HG03521 (cell line): ENCODE data around the gene SCAMP3.

Experiments used
- ATAC-seq: cut with Tn5 transposase; IDR thresholded peaks from one replicate; pipeline ENCODE4 v1.9.1; 2021; ENCODE audit warnings: mild to moderate bottlenecking, moderate library complexity; ENCODE audit not compliant: unreplicated experiment

The SCAMP3 gene

DNA sequence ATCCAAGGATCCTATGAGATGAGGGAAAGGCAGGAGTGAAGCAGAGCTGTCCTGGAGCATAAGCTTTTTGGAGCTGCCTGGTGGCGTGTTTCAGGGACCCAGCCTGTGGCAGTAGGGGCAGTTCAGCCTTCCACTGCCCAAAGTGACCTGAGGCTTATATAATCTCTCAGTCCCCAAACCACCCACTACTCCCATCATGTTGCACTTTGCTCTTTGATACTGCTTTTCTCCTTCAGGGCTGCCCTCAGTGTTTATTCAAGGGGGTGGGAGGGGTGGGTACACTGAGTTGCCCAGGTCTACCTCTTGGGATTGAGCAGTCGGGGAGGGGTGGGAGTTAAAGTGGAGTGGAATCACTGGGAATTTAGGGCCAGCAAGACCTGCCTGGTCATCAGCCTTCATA is 24.4 kb upstream of the SCAMP3 start:
- no peak for ATAC-seq

DNA sequence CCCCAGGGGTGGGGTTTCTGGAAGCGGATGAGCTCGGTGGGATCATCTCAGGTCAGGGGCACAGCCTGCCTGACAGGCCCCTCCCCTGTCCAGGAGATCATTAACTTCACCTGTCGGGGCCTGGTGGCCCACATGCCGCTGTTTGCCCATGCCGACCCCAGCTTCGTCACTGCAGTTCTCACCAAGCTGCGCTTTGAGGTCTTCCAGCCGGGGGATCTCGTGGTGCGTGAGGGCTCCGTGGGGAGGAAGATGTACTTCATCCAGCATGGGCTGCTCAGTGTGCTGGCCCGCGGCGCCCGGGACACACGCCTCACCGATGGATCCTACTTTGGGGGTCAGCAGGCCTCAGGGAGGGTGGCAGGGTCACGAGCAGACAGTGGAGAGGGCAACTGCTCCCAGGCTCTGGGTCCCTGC is 23.5 kb upstream of the SCAMP3 start:
- no peak for ATAC-seq

DNA sequence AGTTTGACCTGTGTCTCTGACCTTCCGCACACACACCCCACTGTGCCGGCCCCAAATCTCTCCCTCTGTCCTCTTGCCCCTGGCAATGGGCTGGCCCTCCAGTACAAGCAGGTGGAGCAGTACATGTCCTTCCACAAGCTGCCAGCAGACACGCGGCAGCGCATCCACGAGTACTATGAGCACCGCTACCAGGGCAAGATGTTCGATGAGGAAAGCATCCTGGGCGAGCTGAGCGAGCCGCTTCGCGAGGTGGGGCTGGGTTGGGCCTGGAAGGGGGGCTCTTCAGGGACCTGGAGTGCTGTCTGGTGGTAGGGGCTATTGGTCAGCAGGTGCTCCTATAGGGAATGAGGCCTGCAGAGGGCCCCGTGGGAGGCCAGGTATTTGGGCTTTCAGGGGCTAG is 22.9 kb upstream of the SCAMP3 start:
- no peak for ATAC-seq

DNA sequence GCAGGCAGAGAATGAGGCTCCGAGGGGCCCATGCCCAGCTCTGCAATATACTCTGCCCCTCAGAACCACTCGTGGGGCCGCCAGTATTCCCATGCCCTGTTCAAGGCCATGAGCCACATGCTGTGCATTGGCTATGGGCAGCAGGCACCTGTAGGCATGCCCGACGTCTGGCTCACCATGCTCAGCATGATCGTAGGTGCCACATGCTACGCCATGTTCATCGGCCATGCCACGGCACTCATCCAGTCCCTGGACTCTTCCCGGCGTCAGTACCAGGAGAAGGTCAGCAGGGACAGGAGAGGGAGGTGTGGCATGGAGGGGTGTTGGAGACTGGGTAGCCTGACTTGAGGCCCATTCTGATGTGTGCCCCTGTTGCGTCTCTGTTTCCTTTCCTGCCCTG is 22.3 kb upstream of the SCAMP3 start:
- ATAC-seq: no peak

DNA sequence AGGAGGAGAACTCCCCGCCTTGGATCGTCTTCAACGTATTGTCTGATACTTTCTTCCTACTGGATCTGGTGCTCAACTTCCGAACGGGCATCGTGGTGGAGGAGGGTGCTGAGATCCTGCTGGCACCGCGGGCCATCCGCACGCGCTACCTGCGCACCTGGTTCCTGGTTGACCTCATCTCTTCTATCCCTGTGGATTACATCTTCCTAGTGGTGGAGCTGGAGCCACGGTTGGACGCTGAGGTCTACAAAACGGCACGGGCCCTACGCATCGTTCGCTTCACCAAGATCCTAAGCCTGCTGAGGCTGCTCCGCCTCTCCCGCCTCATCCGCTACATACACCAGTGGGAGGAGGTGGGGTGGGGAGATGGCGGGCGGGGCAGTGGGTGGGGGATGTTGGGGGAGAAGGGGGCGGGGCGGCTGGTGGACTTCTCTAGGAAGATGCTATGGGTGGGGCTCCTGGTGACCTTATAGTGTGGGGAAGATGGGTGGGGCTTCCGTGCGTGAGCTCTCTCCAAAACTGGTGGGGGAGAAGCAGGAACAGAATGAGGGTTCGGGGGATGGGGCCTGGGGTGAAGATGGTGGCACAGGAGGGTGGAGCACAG is 20.4 kb upstream of the SCAMP3 start:
- no peak for ATAC-seq

DNA sequence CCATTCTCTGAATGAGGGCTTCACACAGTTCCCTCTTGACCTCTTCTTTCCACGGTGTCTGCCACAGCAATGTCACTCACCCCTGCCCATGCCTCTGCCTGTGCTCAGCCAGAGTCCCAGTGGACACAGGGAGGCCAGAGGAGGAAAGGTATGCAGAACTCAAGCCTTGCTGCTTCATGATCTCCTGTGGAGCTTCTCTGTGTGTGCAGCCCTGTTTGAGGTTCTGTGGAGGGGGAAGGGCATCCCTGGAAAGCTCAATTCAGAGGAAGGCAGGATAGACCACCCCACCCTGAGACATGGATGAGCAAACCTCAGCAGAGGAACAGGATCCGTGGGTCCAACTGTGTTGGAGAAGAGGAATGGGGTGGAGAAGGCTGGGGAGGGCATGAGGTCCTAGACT is 17.1 kb upstream of the SCAMP3 start:
- no peak for ATAC-seq

DNA sequence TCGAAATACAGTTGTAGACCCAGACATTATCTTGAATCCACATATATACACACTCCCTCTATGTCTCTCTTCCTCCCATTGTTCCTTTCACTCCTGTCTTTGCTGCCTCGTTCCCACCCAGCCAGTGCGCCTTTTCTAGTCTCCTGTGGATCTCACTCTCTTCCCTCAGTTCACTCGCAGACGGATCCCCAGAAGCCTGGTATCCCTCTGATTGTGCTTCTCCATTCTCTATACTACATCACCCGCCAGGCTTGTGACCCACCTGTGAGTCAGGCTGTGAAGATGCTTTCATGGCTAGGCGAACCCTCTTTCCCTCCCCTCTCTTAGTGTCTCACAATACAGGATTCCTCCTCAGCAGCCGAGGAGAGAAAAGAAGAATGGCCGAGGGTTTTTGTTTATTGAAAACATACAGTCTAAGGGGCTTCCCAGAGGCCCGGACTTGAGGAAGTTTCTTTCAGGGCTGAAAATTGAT is 16.6 kb upstream of the SCAMP3 start:
- ATAC-seq: no peak

DNA sequence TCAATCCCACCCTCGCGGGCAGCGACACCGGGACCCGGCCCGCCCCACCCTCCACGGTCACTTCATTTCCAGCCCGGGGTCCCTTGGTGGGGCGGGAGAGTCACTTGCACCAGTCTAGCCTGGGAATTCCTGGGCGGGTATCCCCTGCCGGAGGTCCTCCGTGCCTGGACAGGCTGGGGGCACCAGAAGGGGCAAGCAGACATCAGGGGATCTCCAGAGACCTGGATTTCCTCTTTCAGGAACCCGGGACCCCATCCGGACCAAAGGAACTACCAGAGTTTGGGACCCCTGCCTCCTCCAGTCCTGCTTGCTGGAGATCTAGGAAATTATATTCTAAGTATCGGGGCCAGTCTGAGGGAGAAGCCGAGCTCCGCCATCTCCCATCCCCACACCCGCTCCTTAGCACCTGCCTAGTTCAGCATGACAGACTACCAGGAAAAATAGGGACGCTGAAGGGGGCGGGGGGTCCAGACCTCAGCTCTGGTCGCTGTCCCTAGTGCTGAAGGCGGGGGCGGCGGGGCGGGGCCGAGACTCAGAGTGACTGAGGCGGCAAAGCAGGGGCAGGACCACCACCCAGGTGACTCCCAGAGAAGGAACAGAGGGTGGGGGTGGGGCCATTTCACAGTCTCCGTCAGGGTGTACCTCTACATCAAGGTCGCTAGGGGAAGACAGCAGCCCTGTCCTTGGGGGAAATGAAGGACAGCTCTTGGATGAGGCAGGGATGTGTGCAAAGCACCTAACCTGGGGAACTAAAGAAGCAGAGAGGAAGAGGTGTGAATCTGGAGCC is 15.9 kb upstream of the SCAMP3 start:
- no peak for ATAC-seq

DNA sequence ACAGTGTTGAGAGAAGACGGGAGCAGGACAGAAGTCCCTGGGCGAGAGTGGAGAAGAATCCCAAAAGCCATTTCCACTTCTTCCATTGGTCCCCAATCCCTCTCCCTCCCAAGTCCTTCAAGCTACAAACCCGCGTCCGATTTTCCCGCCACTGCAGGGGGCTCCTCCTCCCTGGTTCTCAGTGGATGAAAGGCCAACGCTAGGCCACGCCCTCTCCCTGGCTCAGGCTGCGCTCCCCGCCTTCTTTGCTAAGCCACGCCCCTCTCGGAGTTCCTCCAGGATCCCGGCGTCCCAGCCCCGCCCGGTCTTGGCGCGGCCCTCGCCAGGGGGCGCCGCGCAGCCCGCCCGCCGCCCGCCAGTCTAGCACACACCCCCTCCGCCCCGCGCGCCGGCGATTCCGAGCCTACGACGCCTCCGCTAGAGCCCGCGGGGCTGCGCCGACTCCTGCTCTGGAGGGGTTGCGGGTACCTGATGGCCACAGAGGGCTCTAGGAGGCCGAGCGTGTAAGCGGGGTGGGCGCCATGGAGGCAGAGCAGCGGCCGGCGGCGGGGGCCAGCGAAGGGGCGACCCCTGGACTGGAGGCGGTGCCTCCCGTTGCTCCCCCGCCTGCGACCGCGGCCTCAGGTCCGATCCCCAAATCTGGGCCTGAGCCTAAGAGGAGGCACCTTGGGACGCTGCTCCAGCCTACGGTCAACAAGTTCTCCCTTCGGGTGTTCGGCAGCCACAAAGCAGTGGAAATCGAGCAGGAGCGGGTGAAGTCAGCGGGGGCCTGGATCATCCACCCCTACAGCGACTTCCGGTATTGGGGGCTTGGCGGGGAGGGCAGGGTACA is 15.1 kb upstream of the SCAMP3 start, which contains the start of gene HCN3:
TSS of gene HCN3 (plus strand) at position 394 of the 832 bp plus-strand sequence. CDS start at position 522, 128 bp downstream.
- peak; percentile 65 for ATAC-seq

DNA sequence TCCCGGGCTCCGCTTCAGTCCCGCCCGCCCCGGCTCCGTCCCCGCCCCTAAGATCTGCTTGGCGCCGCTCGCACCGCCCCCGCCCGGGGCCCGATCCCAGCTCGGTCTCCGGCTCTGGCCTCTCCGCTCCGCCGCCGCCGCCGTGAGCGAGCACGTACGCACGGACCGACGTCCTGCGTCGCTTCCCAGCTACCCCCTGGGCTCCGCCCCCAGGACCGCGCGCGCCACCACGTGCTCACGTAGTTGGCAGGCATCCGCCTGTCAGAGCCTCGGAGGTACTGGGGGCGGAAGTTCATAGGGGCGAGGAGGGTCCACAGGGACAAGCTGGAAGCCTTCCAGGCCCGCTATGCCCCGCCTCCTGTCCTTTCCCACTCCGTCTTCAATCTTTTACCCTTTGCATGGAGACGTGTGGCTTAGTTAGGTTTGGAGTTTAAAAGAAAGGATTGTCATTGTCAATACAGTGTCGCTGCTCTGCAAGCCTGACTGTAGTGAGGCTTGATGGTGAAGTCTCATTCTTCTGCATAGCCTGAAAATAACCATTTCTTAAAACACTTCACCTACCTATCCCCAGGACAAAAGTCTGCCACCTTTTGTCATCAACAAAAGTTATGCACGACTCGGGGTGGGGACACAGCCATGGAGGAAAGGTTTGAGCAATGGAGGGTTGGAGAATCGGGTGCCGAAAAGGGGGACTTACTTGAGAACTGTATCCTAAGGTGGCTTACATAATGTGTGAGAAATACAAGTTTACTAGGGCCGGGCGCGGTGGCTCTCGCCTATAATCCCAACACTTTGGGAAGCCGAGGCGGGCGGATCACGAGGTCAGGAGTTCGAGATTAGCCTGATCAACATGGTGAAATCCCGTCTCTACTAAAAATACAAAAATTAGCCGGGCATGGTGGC is 11.4 kb upstream of the SCAMP3 start, which contains the start of gene CLK2:
TSS of gene CLK2 (minus strand) at position 162 of the 903 bp plus-strand sequence. CDS start 2,527 bp downstream, outside the sequence.
- ATAC-seq: peak; percentile 84

DNA sequence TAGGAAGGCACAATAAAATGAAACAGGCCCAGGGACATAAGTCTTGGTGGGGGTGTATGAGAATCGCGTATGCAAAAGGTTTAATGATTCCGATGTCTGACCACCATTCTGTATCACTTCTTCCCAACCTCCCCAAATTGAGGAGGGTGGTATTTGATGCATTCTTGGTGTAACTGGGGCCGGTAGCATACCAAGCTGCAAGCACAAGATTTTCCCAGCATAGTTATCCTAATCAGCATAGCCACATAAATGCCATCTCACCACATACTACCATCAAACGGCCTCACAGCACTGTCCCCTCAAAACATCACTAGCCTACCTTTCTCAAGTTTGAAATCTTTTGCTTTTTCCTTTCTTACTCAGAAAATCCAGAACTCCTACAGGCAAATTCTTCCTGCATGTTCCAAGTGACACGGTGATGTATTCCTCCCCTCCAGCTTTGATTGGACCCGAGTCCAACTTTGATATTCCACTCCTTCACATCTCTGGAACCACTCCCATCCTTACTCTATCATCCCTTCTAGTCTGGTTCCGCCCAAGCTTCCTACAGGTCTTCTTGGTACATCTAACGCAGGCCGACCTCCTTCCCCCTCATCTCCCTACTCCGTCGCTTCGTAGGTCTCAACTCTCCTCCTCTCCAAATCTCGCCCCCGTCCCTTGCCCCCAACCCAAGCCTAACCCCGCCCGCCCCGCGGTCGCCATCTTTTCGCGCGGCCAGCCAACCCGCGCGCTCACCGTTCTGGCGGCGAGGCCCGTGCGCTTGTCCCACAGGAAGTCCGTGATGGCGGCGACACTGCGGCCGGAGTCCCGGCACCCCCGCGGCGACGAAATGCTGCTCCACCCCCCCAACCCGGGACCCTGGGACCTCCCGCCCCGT is 10.5 kb upstream of the SCAMP3 start:
- peak; percentile 25 for ATAC-seq

DNA sequence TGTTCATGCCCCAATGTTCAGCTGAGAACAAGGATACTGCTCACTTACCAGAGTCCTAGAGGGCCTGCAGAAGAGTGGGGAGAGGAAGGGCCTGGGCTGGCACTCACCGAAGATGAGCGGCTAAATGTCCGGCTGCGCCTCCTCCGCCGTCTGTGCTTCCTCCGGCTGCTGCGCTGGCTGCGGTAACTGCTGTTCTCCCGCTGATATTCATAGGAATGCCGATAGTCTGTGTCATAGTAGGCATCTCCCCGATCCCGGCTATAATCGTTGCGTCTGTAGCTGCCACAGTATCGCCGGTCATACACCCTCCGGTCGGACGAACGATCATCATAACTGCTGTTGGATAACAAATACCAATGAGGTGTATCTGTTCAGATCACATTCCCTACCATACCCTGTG is 7.2 kb upstream of the SCAMP3 start:
- ATAC-seq: no peak

DNA sequence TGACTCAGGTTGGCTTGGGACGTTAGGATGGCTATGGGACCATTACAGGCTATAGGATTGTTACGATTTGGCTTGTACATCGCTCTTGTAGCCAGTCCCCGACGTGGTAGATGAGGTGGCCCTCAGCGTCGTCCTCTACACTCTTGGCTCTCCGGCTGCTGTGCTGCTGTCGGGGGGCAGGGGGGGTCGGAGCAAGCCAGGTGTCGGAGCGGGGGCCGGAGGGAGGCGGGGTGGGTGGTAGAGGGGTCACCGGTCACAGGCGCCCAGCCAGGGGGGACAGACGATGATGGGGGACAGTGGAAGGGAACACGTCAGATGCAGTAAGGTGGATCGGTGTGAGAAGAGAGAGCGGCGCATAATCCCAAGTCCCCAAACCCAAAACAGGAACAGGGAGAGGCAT is 6.5 kb upstream of the SCAMP3 start:
- ATAC-seq: no peak

DNA sequence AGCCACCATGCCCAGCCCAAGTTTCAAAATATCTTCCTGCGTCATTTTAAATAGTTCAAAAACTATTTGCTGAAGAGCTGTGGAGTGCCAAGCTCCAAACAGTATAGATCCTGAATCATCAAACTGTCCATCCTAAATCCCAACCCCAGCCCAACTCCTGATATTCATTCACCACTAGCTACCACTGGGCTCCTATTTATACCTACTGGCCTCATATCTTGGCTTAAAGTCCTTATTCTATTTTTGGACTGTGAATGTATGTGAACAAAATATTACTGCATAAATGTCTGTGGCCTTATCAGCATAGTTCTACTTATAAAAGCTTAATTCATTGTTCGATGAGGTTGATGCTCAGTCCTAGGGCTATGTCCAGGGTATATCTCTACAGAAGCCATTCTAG is 5.2 kb upstream of the SCAMP3 start:
- no peak for ATAC-seq

DNA sequence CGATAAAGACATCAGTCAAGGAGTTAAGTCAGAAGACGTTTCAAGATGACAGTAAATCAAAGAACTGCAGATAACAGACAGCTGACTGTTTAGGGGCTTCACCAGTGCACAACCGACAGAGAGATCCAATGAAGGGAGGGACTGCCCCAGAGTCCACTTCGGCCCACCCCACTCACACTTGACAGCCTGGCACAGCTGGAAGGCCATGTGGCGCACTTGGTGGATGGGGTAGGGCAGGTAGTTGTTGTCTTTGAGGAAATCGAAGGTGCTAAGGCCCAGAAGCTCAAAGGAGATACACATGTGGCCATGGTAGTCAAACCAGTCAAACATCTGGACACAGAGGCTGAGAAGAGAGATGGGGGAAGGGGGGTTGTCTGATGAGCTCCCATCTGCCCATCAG is 4.4 kb upstream of the SCAMP3 start:
- ATAC-seq: no peak

DNA sequence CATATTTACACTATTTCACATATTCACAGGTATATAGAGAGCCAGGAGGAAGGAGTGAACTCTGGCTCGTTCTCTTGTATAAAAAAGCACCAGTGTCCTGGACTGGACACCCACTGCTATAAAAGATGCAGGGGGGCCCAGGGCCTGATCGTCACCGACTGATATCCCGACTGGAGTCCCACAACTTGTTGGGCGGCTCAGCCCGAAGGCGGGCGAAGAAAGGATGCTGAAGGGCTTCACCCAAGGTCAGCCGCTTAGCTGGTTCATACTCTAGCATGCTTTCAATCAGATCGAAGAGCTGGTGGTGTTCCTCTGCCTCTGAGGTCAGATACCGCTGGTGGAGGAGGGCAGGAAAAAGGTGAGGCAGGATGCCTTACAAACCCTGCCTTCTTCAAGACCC is 907 bp upstream of the SCAMP3 start:
- ATAC-seq: no peak

DNA sequence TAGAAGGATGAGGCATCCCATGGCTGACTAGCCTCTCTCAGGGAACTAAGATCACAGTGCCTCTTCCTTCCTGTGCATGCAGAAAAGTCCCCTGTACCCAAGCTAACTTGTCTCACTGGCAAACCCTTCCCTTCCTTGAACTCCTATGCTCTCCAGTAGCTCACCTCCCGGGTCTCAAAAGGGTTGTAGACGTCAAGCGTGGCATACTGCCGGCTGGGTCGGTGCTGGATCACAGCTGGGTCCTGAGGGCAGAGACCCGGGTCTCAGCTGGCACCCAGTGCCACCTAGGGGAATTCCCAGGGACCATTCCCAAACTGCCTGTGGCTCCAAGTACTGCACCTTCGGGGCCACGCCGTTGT is 688 bp downstream of the SCAMP3 start:
- ATAC-seq: no peak

DNA sequence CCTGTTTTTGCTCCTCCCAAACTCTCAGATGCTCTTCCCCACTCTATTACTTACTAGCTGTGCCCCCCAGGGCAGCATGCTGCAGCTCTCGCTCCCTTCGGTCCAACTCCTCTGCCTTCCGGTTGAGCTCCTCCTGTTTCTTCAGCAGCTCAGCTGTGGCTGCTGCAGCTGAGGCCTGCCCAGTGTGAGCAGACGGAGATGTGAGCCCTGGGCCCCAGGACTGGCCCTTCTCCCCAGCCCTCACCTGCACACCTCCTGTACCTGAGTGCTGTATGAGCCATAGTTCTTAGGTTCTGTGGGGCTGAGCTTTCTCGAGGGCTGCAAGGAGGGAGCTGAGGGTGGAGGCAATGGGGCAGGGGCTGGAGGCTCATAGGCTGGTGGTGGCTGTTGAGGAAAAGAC is 1.9 kb downstream of the SCAMP3 start:
- ATAC-seq: no peak

DNA sequence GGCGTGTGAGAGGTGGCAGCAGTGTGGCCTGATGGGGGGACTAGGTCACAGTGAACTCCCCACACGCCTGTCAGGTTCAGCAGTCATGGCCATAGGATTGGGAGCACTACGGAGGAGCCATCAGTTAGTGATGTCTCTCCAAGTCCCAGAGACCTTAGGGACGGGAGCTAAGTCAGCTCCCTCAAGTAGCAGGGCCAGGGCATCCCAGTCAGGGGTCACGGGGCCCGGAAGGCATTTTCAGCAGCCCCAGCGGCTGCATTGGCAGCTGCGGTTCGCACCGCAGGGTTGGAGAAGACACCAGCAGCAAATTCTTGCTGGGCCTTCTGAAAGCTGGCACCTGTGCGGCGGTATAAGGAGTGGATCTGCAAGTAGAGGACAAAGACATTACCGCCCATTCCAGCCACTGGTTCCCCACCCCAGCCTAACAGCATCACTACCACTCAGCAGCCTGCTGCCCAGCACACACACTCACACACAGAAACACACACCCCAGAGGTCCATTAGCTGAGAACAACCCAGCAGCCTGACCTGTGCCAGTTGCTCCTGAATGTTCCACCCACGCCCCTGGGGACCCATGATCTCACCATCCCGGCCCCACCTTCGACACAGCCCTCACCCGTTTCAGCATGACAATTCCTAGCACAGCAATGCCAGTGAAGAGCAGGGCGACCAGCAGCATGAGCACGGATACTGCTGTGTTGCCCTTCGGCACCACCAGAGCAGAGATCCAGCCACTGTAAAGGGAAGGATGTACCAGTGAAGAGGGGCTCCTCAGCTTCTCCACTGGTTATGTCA is 5.9 kb downstream of the SCAMP3 start:
- no peak for ATAC-seq
